Stomach (tissue), 9 donors: ENCODE measurements around the gene HIPK1. TPM values are rescaled to one million over a fixed set of nuclear protein-coding genes. Genes with fewer than 3 reads are reported as not detected.

Experiments
- DNase-seq, 2 donors: peaks; one replicate each; pipeline versions ENCODE4 v3.0.0 to v3.0.0-alpha.2; 2013 to 2019
- H3K27ac ChIP-seq, 5 donors: fragments of 200-600 bp in 4 of 5; sonication (generic) in 4 of 5; one replicate each; pipeline ENCODE4 v1.5.1; 2013 to 2019; ENCODE audit warnings: mild to moderate bottlenecking in 1 of 5, moderate library complexity in 1 of 5
- H3K27me3 ChIP-seq, 3 donors: fragments of 200-600 bp; sonication (generic); one replicate each; pipeline ENCODE4 v1.5.1; 2017 to 2019; ENCODE audit warnings: mixed run types in 1 of 3
- H3K36me3 ChIP-seq, 4 donors: fragments of 200-600 bp; sonication (generic); 1 replicate in 3 of 4; 2 replicates in 1 of 4; pipeline ENCODE4 v1.5.1; 2016 to 2019
- H3K4me1 ChIP-seq, 4 donors: fragments of 200-600 bp; sonication (generic); one replicate each; pipeline ENCODE4 v1.5.1; 2016 to 2019
- H3K4me3 ChIP-seq, 4 donors: fragments of 200-600 bp; sonication (generic) in 3 of 4; one replicate each; pipeline ENCODE4 v1.5.1; 2016 to 2019; ENCODE audit warnings: mild to moderate bottlenecking in 1 of 4
- H3K9me3 ChIP-seq, 4 donors: fragments of 200-600 bp; sonication (generic); one replicate each; pipeline ENCODE4 v1.5.1; 2016 to 2019
- EP300 ChIP-seq: sonication (generic); formaldehyde crosslinking; IDR thresholded peaks from one replicate; pipeline ENCODE4 v1.6.1; 2017; ENCODE audit warnings: antibody characterized with exemption
- POLR2A ChIP-seq, 4 donors: fragments of 450-650 bp; IDR thresholded peaks; one replicate each; pipeline ENCODE4 v1.6.1; 2016; ENCODE audit warnings: antibody characterized with exemption in 4 of 4, control low read depth in 2 of 4, mild to moderate bottlenecking in 1 of 4, moderate library complexity in 1 of 4
- POLR2AphosphoS5 ChIP-seq, 3 donors: sonication (generic); formaldehyde crosslinking; IDR thresholded peaks; one replicate each; pipeline ENCODE4 v1.6.1; 2016; ENCODE audit warnings: antibody characterized with exemption in 3 of 3
- WGBS, 5 donors: extraction: QIAGEN DNeasy Blood & Tissue Kit in 3 of 5; methylation state at CpG; one replicate each; pipeline versions ENCODE4 v1.1.5 to v1.1.7; 2013 to 2018; 5-methylcytosine and 5-hydroxymethylcytosine counted together
- intact Hi-C: fragments of 100-400 bp; cut with DNase I; formaldehyde crosslinking; loops from one replicate; pipeline ENCODE4 v1.15.1; 2023; ENCODE audit warnings: low total_unique reads
- polyA plus RNA-seq, 3 donors: library from polyadenylated mRNA; stranded (reverse); fragments of 200-250 nt; gene quantifications; one replicate each; pipeline ENCODE4 v1.2.3, GENCODE V29; 2013
- total RNA-seq, 5 donors: library from RNA; depleted of rRNA; stranded (reverse); fragments of >200 nt; gene quantifications; one replicate each; pipeline versions ENCODE4 v1.1.0 to v1.2.3, GENCODE V29; 2014 to 2016
- TF ChIP-seq, protein P1 (sequence below), 7 experiments: fragments of 450-650 bp in 4 of 7; fragments of 200-600 bp in 3 of 7; sonication (generic) in 3 of 7; IDR thresholded peaks; one replicate each; pipeline ENCODE4 v1.5.1; 2016 to 2019; ENCODE audit warnings: antibody characterized with exemption in 7 of 7, control low read depth in 2 of 7, mild to moderate bottlenecking in 1 of 7
- donor health status: healthy with polysubstance abuse.
- donor health status: Bipolar disorder and iron deficiency.
- donor health status: healthy.

HIPK1 gene
- total and polyA plus RNA-seq, 8 donors, result 8.7 to 70.3 (median 28.3) TPM

DNA sequence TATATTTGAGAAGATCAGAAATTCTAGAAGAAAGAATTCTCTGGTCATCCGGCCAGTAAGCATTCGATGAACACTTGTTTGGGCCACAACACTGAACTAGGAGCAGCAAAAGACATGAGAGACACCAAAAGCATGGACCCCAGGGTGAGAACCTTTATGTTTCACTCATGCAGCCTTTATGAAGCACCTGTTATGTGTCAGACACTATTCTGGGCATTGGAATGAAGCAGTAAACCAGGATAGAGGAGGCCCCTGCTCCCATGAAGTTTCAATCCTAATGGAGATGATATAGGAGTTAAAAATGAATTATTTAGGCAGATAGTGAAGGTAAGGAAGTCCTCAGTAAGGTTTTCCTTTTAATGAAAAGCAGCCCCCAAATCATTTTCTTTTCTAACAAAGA lies 93.8 kb downstream of the HIPK1 start:
- Histone ChIP-seq H3K9me3 (no peaks in the 10 kb centered on the region), H3K4me3 (no peak overlapping the region), H3K27ac (no peak overlapping the region), H3K27me3 (no peaks in the 10 kb centered on the region), H3K4me1 (no peaks in the 10 kb centered on the region), H3K36me3 (no peaks in the 10 kb centered on the region)
- TF ChIP-seq EP300 (no peak), POLR2A (IDR thresholded peaks at IDR 0.05) (no peak), POLR2AphosphoS5 (IDR thresholded peaks at IDR 0.05) (no peak)
- TF ChIP-seq, protein P1, sequence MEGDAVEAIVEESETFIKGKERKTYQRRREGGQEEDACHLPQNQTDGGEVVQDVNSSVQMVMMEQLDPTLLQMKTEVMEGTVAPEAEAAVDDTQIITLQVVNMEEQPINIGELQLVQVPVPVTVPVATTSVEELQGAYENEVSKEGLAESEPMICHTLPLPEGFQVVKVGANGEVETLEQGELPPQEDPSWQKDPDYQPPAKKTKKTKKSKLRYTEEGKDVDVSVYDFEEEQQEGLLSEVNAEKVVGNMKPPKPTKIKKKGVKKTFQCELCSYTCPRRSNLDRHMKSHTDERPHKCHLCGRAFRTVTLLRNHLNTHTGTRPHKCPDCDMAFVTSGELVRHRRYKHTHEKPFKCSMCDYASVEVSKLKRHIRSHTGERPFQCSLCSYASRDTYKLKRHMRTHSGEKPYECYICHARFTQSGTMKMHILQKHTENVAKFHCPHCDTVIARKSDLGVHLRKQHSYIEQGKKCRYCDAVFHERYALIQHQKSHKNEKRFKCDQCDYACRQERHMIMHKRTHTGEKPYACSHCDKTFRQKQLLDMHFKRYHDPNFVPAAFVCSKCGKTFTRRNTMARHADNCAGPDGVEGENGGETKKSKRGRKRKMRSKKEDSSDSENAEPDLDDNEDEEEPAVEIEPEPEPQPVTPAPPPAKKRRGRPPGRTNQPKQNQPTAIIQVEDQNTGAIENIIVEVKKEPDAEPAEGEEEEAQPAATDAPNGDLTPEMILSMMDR (IDR thresholded peaks at IDR 0.05), result no peak
- intact Hi-C loops, result no loop called here
- DNase-seq, result no peak
- WGBS, 5 donors, result 92 to 98% (median 97%) methylated on average over 2 of the region's 2 CpGs

DNA sequence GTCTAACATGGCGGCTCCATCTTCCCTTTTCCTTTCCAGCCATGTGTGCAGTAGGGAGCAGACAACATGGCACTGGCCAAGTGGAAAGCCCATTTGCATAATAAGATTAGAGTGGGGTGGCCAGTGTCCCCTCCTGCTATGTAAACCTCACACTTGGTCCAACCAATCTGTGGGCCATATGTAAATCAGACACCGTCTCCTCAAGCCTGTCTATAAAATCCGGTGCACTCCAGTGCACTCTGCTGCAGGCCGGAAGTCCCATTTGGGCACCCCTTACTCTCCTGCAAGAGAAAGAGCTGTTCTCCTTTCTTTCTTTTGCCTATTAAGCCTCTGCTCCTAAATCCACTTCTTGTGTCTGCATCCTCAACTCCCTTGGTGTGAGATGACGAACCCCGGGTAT lies 94.3 kb downstream of the HIPK1 start:
- WGBS, 5 donors, result 77 to 84% (median 79%) methylated on average over 5 to 6 of the region's 6 CpGs
- Histone ChIP-seq H3K27me3 (no peaks in the 10 kb centered on the region), H3K4me3 (no peak overlapping the region), H3K36me3 (no peaks in the 10 kb centered on the region), H3K9me3 (no peaks in the 10 kb centered on the region), H3K27ac (no peak overlapping the region), H3K4me1 (no peaks in the 10 kb centered on the region)
- intact Hi-C loops, result no loop called here
- DNase-seq, result no peak
- no peak for TF ChIP-seq POLR2A (IDR thresholded peaks at IDR 0.05)
- no peak for TF ChIP-seq EP300
- TF ChIP-seq, protein P1 (IDR thresholded peaks at IDR 0.05), result no peak
- no peak for TF ChIP-seq POLR2AphosphoS5 (IDR thresholded peaks at IDR 0.05)

DNA sequence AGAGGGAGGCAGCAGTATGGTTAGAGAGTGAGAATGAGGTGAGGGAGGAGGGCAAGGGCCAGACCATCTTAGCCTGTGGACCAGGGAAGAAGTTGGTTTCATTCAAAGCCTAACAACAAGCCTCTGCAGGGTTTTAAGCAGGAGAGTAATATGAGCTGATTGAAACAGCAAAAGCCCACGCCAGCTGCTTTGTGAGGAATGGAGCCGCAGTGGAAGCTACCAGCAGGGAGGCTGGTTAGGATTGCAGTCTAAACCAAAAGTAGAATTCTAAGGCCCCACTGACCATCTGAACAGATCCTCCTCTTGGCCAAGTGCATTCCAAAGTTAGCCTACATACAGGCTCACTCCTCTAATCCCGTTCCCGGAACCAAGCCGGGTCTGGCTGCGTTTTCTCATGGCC lies 94.9 kb downstream of the HIPK1 start:
- no peak for TF ChIP-seq POLR2A (IDR thresholded peaks at IDR 0.05)
- TF ChIP-seq, protein P1 (IDR thresholded peaks at IDR 0.05), result no peak
- no peak for TF ChIP-seq EP300
- no peak for TF ChIP-seq POLR2AphosphoS5 (IDR thresholded peaks at IDR 0.05)
- Histone ChIP-seq H3K27ac (no peak overlapping the region), H3K4me1 (no peaks in the 10 kb centered on the region), H3K9me3 (no peaks in the 10 kb centered on the region), H3K4me3 (no peak overlapping the region), H3K27me3 (no peaks in the 10 kb centered on the region), H3K36me3 (no peaks in the 10 kb centered on the region)
- no peak for DNase-seq
- WGBS, 5 donors, result 64 to 91% (median 87%) methylated on average over 6 of the region's 6 CpGs
- intact Hi-C loops, result no loop called here

DNA sequence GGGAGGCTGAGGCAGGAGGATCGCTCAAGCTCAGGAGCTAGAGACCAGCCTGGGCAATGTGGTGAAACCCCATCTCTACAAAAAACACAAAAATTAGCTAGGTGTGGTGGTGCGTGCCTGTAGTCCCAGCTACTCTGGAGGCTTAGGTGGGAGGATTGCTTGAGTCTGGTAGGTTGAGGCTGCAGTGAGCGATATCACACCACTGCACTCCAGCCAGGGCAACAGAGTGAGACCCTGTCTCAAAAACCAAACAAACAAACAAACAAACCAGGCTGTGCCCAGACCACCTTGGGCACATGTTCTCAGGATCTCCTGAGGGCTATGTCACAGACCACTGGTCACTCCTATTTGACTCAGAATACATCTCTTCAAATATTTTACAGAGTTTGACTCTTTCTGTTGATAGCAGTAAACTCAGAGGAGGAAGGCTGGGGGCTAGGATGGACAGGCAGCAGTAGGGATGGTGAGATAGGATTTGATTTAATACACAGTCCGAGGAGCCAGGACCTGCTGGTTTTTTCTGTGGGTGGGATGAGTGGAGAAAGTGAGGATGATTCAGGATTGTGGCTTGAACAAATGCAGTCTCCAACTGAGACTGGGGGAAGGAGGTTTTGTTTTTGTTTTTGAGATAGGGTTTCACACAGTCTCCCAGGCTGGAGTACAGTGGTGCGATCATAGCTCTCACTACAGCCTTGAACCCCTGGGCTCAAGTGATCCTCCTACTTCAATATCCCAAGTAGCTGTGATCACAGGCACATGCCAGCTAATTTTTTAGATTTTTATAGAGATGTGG lies 96.7 kb downstream of the HIPK1 start:
- intact Hi-C loops, result no loop called here
- Histone ChIP-seq H3K36me3 (no peaks in the 10 kb centered on the region), H3K9me3 (no peaks in the 10 kb centered on the region), H3K27ac (no peak overlapping the region), H3K4me3 (no peak overlapping the region), H3K4me1 (no peaks in the 10 kb centered on the region), H3K27me3 (no peaks in the 10 kb centered on the region)
- 80 to 95% (median 93%) methylated on average over 5 of the region's 5 CpGs for WGBS, 5 donors
- no peak for DNase-seq
- TF ChIP-seq POLR2A (IDR thresholded peaks at IDR 0.05), result no peak
- TF ChIP-seq EP300, result no peak

DNA sequence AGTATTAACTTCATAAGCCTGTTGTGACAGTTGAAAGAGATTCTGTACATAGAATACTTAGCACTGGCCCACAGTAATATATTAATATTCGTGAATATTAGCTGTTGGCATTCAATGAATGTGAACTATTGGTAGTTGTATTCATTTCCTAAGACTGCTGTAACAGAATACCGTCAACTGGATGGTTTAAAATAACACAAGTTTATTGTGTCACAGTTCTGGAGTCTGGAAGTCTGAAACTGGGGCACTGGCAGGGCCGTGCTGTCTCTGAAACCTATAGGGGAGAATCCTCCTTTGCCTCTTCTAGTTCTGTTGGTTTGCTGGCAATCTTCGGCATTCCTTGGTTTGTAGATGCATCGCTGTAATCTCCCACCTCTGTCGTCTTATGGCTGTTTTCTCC lies 97.7 kb downstream of the HIPK1 start:
- Histone ChIP-seq H3K27me3 (no peaks in the 10 kb centered on the region), H3K9me3 (no peaks in the 10 kb centered on the region), H3K36me3 (no peaks in the 10 kb centered on the region), H3K4me1 (no peaks in the 10 kb centered on the region), H3K4me3 (no peak overlapping the region), H3K27ac (no peak overlapping the region)
- WGBS, 5 donors, result 77 to 86% (median 84%) methylated on average over 6 of the region's 6 CpGs
- no peak for TF ChIP-seq EP300
- no peak for TF ChIP-seq POLR2A (IDR thresholded peaks at IDR 0.05)
- TF ChIP-seq POLR2AphosphoS5 (IDR thresholded peaks at IDR 0.05), result no peak
- TF ChIP-seq, protein P1 (IDR thresholded peaks at IDR 0.05), result no peak
- intact Hi-C loops, result no loop called here
- no peak for DNase-seq
